Measurements from ENCODE around the gene CIAO2A. TPM values are rescaled to one million over a fixed set of nuclear protein-coding genes. Genes with fewer than 3 reads are reported as not detected.

Gene CIAO2A
- total and polyA plus RNA-seq, 4 donors: 124 to 404 (median 159) TPM

DNA sequence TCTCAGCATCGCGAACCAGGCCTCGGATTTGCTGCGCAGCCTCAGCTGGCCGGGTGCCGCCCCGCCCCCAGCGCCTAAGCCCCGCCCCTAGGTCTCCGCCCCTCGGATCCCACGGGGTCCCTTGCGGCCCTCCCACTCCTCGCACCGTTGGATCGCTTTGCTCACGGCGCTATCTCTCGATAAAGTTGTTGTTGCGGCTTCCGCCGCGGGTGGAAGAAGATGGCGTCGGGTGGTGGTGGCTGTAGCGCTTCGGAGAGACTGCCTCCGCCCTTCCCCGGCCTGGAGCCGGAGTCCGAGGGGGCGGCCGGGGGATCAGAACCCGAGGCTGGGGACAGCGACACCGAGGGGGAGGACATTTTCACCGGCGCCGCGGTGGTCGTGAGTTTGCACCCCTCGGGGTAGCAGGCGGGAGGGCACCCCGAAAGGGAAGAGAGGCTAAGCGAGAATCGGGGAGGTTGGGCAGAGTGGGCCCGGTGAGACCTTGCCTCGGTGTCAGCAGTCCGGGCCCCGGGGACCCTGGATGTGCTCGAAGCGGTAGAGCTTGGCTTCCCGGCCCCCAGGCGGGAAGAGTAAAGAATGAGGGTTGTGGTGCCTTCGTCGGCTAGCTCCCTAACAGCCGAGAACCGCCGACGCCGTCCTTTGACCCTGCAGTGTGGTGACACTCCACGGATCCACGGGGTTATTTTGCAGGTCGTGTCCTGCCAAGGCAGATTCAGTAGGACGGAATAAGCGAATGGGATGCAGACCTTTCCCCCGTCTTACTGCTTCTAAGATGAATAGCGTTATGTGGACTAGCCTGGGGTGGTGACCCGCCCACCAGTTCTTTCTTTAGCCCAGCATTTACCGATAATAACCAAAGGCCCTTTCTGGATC lies 2.4 kb upstream of the CIAO2A start, which contains the start of gene SNX1:
Gene SNX1 (plus strand): TSS at position 188 of the 873 bp plus-strand sequence. CDS start 32 bp downstream, at position 220.
- peak within 1 kb of the TSS; percentile 74 to 97 (median 95) for H3K4me3 ChIP-seq (ENCODE audit: low read depth in 1 of 3, low read length in 3 of 3)
- H3K9ac ChIP-seq (ENCODE audit: low read depth in 1 of 2, low read length in 2 of 2): peak within 1 kb of the TSS; percentile 90 to 91
- H3K4me1 ChIP-seq (ENCODE audit: control insufficient read depth in 4 of 4, insufficient read depth in 4 of 4, low read length in 3 of 4): peaks cover 11 to 76% (median 63%) of the 10 kb centered on the region in 4 donors
- TF ChIP-seq, protein P1, sequence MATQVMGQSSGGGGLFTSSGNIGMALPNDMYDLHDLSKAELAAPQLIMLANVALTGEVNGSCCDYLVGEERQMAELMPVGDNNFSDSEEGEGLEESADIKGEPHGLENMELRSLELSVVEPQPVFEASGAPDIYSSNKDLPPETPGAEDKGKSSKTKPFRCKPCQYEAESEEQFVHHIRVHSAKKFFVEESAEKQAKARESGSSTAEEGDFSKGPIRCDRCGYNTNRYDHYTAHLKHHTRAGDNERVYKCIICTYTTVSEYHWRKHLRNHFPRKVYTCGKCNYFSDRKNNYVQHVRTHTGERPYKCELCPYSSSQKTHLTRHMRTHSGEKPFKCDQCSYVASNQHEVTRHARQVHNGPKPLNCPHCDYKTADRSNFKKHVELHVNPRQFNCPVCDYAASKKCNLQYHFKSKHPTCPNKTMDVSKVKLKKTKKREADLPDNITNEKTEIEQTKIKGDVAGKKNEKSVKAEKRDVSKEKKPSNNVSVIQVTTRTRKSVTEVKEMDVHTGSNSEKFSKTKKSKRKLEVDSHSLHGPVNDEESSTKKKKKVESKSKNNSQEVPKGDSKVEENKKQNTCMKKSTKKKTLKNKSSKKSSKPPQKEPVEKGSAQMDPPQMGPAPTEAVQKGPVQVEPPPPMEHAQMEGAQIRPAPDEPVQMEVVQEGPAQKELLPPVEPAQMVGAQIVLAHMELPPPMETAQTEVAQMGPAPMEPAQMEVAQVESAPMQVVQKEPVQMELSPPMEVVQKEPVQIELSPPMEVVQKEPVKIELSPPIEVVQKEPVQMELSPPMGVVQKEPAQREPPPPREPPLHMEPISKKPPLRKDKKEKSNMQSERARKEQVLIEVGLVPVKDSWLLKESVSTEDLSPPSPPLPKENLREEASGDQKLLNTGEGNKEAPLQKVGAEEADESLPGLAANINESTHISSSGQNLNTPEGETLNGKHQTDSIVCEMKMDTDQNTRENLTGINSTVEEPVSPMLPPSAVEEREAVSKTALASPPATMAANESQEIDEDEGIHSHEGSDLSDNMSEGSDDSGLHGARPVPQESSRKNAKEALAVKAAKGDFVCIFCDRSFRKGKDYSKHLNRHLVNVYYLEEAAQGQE (IDR thresholded peaks at IDR 0.05): peak; percentile 93
- peak; percentile 59 to 73 for TF ChIP-seq EGR1 (IDR thresholded peaks at IDR 0.05; ENCODE audit: low read depth in 2 of 2)
- TF ChIP-seq, protein P2, sequence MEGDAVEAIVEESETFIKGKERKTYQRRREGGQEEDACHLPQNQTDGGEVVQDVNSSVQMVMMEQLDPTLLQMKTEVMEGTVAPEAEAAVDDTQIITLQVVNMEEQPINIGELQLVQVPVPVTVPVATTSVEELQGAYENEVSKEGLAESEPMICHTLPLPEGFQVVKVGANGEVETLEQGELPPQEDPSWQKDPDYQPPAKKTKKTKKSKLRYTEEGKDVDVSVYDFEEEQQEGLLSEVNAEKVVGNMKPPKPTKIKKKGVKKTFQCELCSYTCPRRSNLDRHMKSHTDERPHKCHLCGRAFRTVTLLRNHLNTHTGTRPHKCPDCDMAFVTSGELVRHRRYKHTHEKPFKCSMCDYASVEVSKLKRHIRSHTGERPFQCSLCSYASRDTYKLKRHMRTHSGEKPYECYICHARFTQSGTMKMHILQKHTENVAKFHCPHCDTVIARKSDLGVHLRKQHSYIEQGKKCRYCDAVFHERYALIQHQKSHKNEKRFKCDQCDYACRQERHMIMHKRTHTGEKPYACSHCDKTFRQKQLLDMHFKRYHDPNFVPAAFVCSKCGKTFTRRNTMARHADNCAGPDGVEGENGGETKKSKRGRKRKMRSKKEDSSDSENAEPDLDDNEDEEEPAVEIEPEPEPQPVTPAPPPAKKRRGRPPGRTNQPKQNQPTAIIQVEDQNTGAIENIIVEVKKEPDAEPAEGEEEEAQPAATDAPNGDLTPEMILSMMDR (IDR thresholded peaks at IDR 0.05; ENCODE audit: low read depth, low read length, missing input control): peak; percentile 11
- TF ChIP-seq NR2F2 (IDR thresholded peaks at IDR 0.05): peak; percentile 35
- no peak for TF ChIP-seq HNF4G (IDR thresholded peaks at IDR 0.05)
- TF ChIP-seq, protein P3, sequence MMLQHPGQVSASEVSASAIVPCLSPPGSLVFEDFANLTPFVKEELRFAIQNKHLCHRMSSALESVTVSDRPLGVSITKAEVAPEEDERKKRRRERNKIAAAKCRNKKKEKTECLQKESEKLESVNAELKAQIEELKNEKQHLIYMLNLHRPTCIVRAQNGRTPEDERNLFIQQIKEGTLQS (IDR thresholded peaks at IDR 0.05): peak; percentile 56
- TF ChIP-seq SP1 (IDR thresholded peaks at IDR 0.05): peak; percentile 81
- peak; percentile 91 for TF ChIP-seq TAF1 (conservative IDR thresholded peaks at IDR 0.05)
- peak; percentile 64 to 90 for TF ChIP-seq GABPA (IDR thresholded peaks at IDR 0.05 in 1 of 2, conservative IDR thresholded peaks at IDR 0.05 in 1 of 2)
- TF ChIP-seq, protein P4, sequence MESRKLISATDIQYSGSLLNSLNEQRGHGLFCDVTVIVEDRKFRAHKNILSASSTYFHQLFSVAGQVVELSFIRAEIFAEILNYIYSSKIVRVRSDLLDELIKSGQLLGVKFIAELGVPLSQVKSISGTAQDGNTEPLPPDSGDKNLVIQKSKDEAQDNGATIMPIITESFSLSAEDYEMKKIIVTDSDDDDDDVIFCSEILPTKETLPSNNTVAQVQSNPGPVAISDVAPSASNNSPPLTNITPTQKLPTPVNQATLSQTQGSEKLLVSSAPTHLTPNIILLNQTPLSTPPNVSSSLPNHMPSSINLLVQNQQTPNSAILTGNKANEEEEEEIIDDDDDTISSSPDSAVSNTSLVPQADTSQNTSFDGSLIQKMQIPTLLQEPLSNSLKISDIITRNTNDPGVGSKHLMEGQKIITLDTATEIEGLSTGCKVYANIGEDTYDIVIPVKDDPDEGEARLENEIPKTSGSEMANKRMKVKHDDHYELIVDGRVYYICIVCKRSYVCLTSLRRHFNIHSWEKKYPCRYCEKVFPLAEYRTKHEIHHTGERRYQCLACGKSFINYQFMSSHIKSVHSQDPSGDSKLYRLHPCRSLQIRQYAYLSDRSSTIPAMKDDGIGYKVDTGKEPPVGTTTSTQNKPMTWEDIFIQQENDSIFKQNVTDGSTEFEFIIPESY (IDR thresholded peaks at IDR 0.05): peak; percentile 83
- TF ChIP-seq RXRA (IDR thresholded peaks at IDR 0.05): peak; percentile 32 to 52
- peak; percentile 65 for TF ChIP-seq FOXA1 (IDR thresholded peaks at IDR 0.05)
- TF ChIP-seq, protein P5, sequence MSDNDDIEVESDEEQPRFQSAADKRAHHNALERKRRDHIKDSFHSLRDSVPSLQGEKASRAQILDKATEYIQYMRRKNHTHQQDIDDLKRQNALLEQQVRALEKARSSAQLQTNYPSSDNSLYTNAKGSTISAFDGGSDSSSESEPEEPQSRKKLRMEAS (IDR thresholded peaks at IDR 0.05): no peak
- TF ChIP-seq FOXA2 (IDR thresholded peaks at IDR 0.05): peak; percentile 16
- TF ChIP-seq RAD21 (IDR thresholded peaks at IDR 0.05): peak in 1 of 2 donors; percentile 31
- TF ChIP-seq YY1 (IDR thresholded peaks at IDR 0.05): peak; percentile 99
- peak; percentile 23 to 28 for TF ChIP-seq HNF4A (conservative IDR thresholded peaks at IDR 0.05)
- no peak for TF ChIP-seq JUND (IDR thresholded peaks at IDR 0.05)
- peak within 1 kb of the TSS; percentile 87 to 93 for H3K27ac ChIP-seq (ENCODE audit: low read depth in 1 of 2, low read length in 2 of 2)
- no peaks in the 10 kb centered on the region for H3K9me3 ChIP-seq (ENCODE audit: control insufficient read depth in 4 of 4, low read length in 3 of 4)
- DNase-seq (ENCODE audit: low spot score): peak; percentile 99
- no peaks in the 10 kb centered on the region for H3K36me3 ChIP-seq (ENCODE audit: control insufficient read depth in 4 of 4, insufficient read depth in 3 of 4, low read depth in 1 of 4, low read length in 3 of 4)
- no peaks in the 10 kb centered on the region for H3K27me3 ChIP-seq (ENCODE audit: control insufficient read depth in 4 of 4, insufficient read depth in 4 of 4, low read length in 3 of 4)
- under 1% methylated on average over 70 of the region's 70 CpGs for WGBS

Data from liver (tissue), 9 donors.